22Rv1 (cell line): ENCODE data around the gene CD58.

Experiments
- CTCF ChIP-seq: fragments of 450-650 bp; IDR thresholded peaks from 2 replicates; pipeline ENCODE4 v1.5.1; 2017; ENCODE audit warnings: mild to moderate bottlenecking
- ZFX ChIP-seq: fragments of 450-650 bp; IDR thresholded peaks from 2 replicates; pipeline ENCODE4 v1.6.1; 2017; ENCODE audit warnings: antibody characterized with exemption, borderline replicate concordance

GRCh38 chr1:116502671-116503314 is 68.0 kb downstream of the CD58 start:
- TF ChIP-seq CTCF (no peak), ZFX (no peak)
